Caco-2 (cell line): ENCODE data around the gene NPHP4. TPM values are rescaled to one million over a fixed set of nuclear protein-coding genes. Genes with fewer than 3 reads are reported as not detected.

Experiments
- BruUV-seq: library from RNA; stranded (reverse); fragments of 400-500 nt; replicated peaks from 2 replicates; lab custom pipeline; 2021; lab: Mats Ljungman, UMichigan
- CTCF ChIA-PET: fragments of 300-600 bp; sonication (Branson Sonifier 250); formaldehyde crosslinking; loops from one replicate; lab custom pipeline; 2022; ENCODE audit warnings: antibody characterized with exemption; lab: Charles Lee
- POLR2A ChIA-PET: fragments of 300-600 bp; sonication (Branson Sonifier 250); formaldehyde crosslinking; loops from one replicate; lab custom pipeline; 2022; ENCODE audit warnings: antibody characterized with exemption; lab: Charles Lee
- DNase-seq, 2 experiments: peaks; one replicate each; pipeline versions ENCODE4 v3.0.0 to v3.0.0-alpha.2; 2020 to 2022
- H3K27me3 ChIP-seq: replicated peaks from 2 replicates; pipeline ENCODE4 v1.6.0; 2011; ENCODE audit warnings: low read length; ENCODE audit not compliant: control insufficient read depth, insufficient read depth
- H3K36me3 ChIP-seq: 2 replicates; pipeline ENCODE4 v1.5.1; 2011; ENCODE audit warnings: low read length; ENCODE audit not compliant: control insufficient read depth, insufficient read depth
- H3K4me1 ChIP-seq: fragments of 250-450 bp; sonication (Bioruptor Pico); 2 replicates; pipeline ENCODE4 v1.5.1; 2020; ENCODE audit warnings: mild to moderate bottlenecking
- H3K4me3 ChIP-seq: 2 replicates; pipeline ENCODE4 v1.5.1; 2011; ENCODE audit warnings: low read depth, mild to moderate bottlenecking, control low read depth, low read length
- H3K9me3 ChIP-seq: fragments of 250-450 bp; sonication (Bioruptor Pico); 2 replicates; pipeline ENCODE4 v1.5.1; 2020; ENCODE audit warnings: mild to moderate bottlenecking, moderate library complexity
- H3K27ac Mint-ChIP-seq: one replicate; pipeline ENCODE4 v1.8.0; 2022; ENCODE audit warnings: mixed read lengths; ENCODE audit not compliant: unreplicated experiment
- H3K27me3 Mint-ChIP-seq: one replicate; pipeline ENCODE4 v1.8.0; 2022; ENCODE audit warnings: mixed read lengths; ENCODE audit not compliant: insufficient read depth, unreplicated experiment
- H3K36me3 Mint-ChIP-seq: one replicate; pipeline ENCODE4 v1.8.0; 2022; ENCODE audit warnings: mild to moderate bottlenecking, mixed read lengths; ENCODE audit not compliant: insufficient read depth, unreplicated experiment
- H3K4me1 Mint-ChIP-seq: one replicate; pipeline ENCODE4 v1.8.0; 2022; ENCODE audit warnings: low read depth, mixed read lengths; ENCODE audit not compliant: unreplicated experiment
- H3K4me3 Mint-ChIP-seq: one replicate; pipeline ENCODE4 v1.8.0; 2022; ENCODE audit warnings: mild to moderate bottlenecking, moderate library complexity, mixed read lengths; ENCODE audit not compliant: unreplicated experiment
- H3K9me3 Mint-ChIP-seq: one replicate; pipeline ENCODE4 v1.8.0; 2022; ENCODE audit warnings: mixed read lengths; ENCODE audit not compliant: unreplicated experiment
- CTCF ChIP-seq, 2 experiments: fragments of 200-600 bp in 1 of 2; IDR thresholded peaks; 1 replicate in 1 of 2; 2 replicates in 1 of 2; pipeline versions ENCODE4 v1.5.1 to v1.8.0; 2011 to 2022; ENCODE audit warnings: antibody characterized with exemption in 1 of 2, control low read depth in 1 of 2, inconsistent platforms in 1 of 2, low read depth in 1 of 2, low read length in 1 of 2, mild to moderate bottlenecking in 1 of 2, moderate library complexity in 1 of 2; ENCODE audit not compliant: insufficient read depth in 1 of 2, severe bottlenecking in 1 of 2, unreplicated experiment in 1 of 2
- intact Hi-C: fragments of 100-400 bp; cut with micrococcal nuclease; formaldehyde crosslinking; loops from one replicate; pipeline ENCODE4 v1.10.0; 2022; ENCODE audit not compliant: unreplicated experiment
- total RNA-seq: library from RNA; stranded (reverse); gene quantifications from 2 replicates; pipeline ENCODE4 v1.2.3, GENCODE V29; 2022

NPHP4 gene
- total RNA-seq, 1 experiment from 2014 or later: 12.3 TPM

DNA sequence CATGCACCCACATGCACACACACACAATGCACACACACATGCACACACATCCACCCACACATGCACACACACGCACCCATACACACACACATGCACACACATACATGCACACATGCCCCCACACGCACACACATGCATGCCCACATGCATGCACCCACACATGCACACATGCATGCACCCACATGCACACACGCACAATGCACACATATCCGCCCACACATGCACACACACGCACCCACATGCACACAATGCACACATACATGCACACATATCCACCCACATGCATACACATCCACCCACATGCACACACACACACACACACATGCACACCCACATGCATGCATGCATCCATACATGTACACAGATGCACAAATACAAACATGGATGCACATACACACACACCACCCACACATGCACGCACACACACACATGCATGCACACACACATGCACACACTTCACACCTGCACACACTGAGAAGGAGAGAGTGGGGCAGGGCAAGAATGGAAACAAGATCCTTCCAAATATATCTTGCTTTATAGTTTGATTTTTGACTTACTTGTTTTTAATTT lies 123.2 kb downstream of the NPHP4 start:
- H3K4me3 ChIP-seq: no peak overlapping the region

GRCh38 chr1:5865774-5866173 lies 126.5 kb downstream of the NPHP4 start:
- POLR2A ChIA-PET: no interaction called here
- no TSS peak for BruUV-seq
- DNase-seq: no peak

More for the DNA sequence above, 123.2 kb downstream of the NPHP4 start:
- intact Hi-C loops: no loop called here
- no peaks in the 10 kb centered on the region for H3K36me3 ChIP-seq
- ChIA-PET POLR2A (no interaction called here), CTCF (no interaction called here)
- H3K9me3 Mint-ChIP-seq: no peaks in the 10 kb centered on the region
- no peak for DNase-seq
- H3K4me1 ChIP-seq: no peaks in the 10 kb centered on the region
- H3K27me3 ChIP-seq: no peaks in the 10 kb centered on the region
- no peak overlapping the region for H3K4me3 Mint-ChIP-seq
- no peaks in the 10 kb centered on the region for H3K4me1 Mint-ChIP-seq
- no peaks in the 10 kb centered on the region for H3K27me3 Mint-ChIP-seq
- BruUV-seq: no TSS peak
- H3K36me3 Mint-ChIP-seq: no peaks in the 10 kb centered on the region
- H3K27ac Mint-ChIP-seq: no peak overlapping the region
- no peaks in the 10 kb centered on the region for H3K9me3 ChIP-seq
- no peak for TF ChIP-seq CTCF (IDR thresholded peaks at IDR 0.05; ENCODE audit: insufficient read depth in 1 of 2, low read depth in 1 of 2, low read length in 1 of 2, severe bottlenecking in 1 of 2, unreplicated experiment in 1 of 2)

DNA sequence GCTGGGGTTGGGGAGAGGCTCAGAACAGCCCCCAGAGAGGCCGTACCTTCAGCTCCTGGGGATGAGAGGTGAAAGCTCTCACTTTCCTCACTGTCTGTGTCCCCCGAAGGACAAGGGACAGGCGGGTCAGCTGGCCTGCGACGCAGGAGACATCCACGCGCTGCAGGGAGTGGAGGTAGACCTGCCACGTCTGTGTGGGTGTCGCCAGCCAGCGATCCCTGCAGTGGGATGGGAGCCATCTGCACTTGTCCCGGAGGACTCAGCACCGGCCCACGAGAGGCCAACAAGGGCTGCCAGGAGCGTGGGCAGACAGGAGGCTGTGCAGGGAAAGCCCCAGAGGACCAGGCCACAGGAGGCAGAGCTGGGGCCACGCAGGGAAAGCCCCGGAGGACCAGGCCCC lies 127.2 kb downstream of the NPHP4 start:
- Mint-ChIP-seq H3K27ac (no peak overlapping the region), H3K4me3 (no peak overlapping the region), H3K4me1 (no peaks in the 10 kb centered on the region), H3K9me3 (no peaks in the 10 kb centered on the region), H3K27me3 (no peaks in the 10 kb centered on the region), H3K36me3 (no peaks in the 10 kb centered on the region)
- no peaks in the 10 kb centered on the region for H3K27me3 ChIP-seq
- BruUV-seq: no TSS peak
- intact Hi-C loops: no loop called here
- CTCF ChIA-PET: no interaction called here
- no peaks in the 10 kb centered on the region for H3K36me3 ChIP-seq
- no peaks in the 10 kb centered on the region for H3K9me3 ChIP-seq
- H3K4me3 ChIP-seq: no peak overlapping the region
- TF ChIP-seq CTCF (IDR thresholded peaks at IDR 0.05; ENCODE audit: insufficient read depth in 1 of 2, low read depth in 1 of 2, low read length in 1 of 2, severe bottlenecking in 1 of 2, unreplicated experiment in 1 of 2): no peak
- POLR2A ChIA-PET: no interaction called here
- H3K4me1 ChIP-seq: no peaks in the 10 kb centered on the region
- DNase-seq: no peak

More at GRCh38 chr1:5865774-5866173, 126.5 kb downstream of the NPHP4 start:
- no peaks in the 10 kb centered on the region for H3K36me3 ChIP-seq
- intact Hi-C loops: no loop called here
- H3K4me3 Mint-ChIP-seq: no peak overlapping the region
- H3K27ac Mint-ChIP-seq: no peak overlapping the region
- TF ChIP-seq CTCF (IDR thresholded peaks at IDR 0.05; ENCODE audit: insufficient read depth in 1 of 2, low read depth in 1 of 2, low read length in 1 of 2, severe bottlenecking in 1 of 2, unreplicated experiment in 1 of 2): no peak
- H3K36me3 Mint-ChIP-seq: no peaks in the 10 kb centered on the region
- CTCF ChIA-PET: no interaction called here
- H3K4me3 ChIP-seq: no peak overlapping the region
- H3K9me3 Mint-ChIP-seq: no peaks in the 10 kb centered on the region
- H3K27me3 ChIP-seq: no peaks in the 10 kb centered on the region
- no peaks in the 10 kb centered on the region for H3K27me3 Mint-ChIP-seq
- H3K9me3 ChIP-seq: no peaks in the 10 kb centered on the region
- H3K4me1 Mint-ChIP-seq: no peaks in the 10 kb centered on the region
- H3K4me1 ChIP-seq: no peaks in the 10 kb centered on the region
